Stimulated activated CD4-positive, alpha-beta T cell treated with anti-CD3 and anti-CD28 coated beads, Interleukin-12 subunit alpha, Interleukin-12 subunit beta, amount 100 ng/mL, for 24 hours (primary cell): Measurements from ENCODE around the gene DCLRE1C.
"Not testable (repeated sequence)": the region's sequence is repeated elsewhere in the genome, so short reads cannot be mapped to it uniquely, and the experiment has no call there.

Experiments
- DNase-seq, 2 experiments: peaks; one replicate each; pipeline ENCODE4 v3.0.0-alpha.2; 2020; ENCODE audit warnings: low read depth in 2 of 2

Gene DCLRE1C

DNA sequence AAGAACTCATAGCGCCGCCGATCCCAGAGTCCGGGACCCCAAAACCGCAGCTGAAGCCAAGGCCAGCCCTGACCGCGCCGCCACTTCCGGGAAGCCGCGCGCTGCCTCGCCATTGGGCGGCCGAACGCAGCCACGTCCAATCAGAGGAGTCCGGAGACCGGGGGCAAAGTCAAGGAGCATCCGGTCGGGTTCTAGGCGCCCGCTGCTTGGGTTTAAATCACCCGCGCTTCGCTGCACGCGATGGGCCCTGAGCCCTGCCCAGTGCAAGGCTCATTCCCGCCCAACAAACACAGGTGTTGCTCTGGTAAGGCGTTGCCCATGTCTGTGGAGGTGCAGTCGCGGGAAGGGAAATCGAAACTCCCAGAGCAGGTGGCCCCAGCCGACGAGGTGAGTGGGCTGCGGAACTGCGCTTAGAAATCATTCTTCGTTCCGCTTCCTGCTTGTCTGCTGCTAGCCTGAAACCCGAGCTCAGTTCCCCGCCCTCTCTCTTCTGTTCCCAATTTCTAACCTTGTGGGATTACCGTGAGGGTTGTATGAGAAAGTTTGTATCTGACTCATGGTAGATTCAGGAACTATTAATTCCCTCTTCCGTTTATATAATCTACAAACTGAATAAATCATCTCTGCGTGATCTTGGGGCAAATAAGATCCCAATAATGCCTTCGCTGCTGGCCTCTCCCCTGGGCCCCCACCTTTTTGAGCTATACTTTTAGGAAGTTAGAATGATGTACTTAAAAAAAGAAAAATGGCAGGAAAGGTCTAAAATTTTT, at the start of gene DCLRE1C:
TSS of gene DCLRE1C (minus strand) at position 96 of the 770 bp plus-strand sequence. CDS start at position 10, 86 bp downstream.
- peak; percentile 76 to 80 for DNase-seq

DNA sequence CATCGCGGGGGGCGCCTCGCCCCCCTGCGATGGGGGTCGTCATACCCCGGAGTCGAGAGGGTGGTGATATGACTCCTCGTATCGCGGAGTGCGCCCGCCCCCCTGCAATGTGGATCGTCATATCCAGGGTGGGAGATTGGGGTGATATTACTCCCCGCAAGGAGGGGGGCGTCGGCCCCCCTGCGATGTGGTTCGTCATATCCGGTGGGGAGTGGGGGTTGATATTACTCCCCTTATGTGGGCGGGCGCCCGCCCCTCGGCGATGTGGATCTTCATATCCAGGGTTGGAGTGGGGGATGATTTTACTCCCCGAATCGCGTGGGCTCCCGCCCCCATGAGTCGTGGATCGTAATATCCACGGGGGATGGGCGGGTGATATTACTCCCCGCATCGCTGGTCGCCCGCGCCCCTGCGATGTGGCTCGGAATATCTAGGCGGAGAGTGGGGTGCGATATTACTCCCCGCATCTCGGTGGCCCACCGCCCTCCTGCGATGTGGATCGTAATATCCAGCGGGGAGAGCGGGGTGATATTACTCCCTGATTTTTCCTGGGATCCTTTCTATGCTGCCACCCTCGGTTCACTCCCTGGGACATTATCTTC, 42.2 kb upstream of the DCLRE1C start:
- DNase-seq: no peak

DNA sequence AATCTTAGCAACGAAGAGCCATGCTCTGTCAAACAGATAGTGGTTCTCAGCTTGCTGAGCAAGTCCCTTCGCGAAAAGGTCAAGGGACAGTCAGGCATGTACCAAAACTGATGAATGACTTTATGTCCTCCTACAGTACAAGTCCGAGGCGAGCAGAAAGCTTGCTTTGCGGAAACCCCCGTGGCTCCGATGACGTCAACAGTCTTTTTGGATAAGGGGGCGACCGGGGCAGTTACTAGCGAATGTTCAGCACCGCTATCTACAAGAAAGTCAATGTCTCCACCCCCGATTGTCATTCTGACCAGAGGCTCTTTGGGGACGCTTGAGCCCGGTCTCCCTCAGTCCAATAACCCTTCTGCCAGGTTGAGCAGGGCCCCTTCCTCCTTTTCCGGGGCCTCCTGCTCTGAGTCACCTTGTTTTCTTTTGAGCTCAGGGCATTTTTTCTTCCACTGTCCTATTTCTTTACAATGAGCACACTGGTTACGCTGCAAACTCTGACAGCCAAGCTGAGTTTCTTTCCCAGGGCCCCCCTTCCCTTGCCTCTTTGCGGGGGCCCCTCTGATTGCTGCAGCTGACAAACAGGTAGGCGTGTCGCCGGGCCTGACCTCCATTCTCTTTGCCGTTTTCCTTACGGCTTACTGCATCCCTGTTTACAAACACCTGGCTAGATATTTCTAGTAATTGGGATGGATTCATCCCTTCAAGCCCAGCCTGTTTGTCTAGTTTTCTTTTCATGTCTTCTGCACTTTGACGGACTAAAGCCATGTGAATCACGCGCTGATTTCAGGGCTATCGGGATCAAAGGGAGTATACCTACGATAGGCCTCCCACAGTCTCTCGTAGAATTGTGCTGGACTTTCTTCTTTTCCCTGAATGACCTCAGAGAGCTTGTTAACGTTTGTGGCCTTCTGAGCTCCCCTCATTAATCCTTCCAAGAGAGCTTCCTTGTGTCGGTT, 39.9 kb upstream of the DCLRE1C start:
- not testable (repeated sequence) for DNase-seq

DNA sequence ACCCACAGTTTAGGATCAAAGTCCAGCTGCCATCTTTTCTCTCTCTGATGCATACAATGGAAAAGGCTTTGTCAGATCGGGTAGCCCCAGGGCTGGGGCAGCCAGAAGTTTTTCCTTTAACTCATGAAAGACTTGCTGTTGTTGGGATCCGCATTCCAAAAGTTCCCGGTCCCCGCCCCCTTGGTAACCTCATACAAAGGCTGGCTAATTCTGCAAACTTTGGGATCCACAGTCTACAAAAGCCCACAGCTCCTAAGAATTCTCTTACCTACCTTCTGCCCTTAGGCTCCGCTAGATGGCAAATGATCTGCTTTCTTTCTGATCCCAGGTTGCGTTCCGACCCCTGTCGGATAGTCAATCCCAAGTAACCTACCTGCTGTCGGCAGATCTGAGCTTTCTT, 38.4 kb upstream of the DCLRE1C start:
- not testable (repeated sequence) for DNase-seq

DNA sequence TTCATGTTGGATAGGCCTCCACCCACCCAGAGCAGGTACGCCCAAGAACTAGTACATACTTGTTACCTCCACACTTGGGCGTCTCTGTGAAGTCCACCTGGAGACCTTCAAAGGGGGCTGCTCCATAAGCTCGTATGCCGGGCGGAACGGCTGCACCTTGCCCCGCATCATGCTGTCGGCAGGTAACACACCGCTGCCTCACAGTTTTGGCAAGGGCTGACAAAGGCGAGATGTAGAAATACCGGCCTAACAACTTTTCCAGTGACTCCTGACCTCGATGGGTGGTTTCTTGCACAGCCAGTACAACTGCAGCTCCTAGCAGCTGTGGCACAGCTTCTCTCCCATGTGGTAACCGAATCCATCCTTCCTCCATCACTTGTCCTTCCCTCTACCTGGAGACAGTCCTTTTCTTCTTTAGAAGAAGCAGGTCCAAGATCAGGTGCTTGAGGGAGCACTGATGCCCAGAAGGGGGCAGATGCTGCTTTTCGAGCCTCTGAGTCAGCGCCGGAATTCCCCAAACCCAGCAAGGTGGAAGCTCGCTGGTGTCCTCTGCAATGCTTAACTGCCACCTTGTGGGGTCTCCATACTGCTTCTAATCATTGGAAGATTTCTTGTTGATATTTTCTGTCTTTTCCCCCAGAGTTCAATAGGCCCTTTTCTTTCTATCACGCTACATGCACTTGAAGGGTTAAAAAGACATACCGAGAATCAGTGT, 37.3 kb upstream of the DCLRE1C start:
- DNase-seq: peak; percentile 23 to 59

DNA sequence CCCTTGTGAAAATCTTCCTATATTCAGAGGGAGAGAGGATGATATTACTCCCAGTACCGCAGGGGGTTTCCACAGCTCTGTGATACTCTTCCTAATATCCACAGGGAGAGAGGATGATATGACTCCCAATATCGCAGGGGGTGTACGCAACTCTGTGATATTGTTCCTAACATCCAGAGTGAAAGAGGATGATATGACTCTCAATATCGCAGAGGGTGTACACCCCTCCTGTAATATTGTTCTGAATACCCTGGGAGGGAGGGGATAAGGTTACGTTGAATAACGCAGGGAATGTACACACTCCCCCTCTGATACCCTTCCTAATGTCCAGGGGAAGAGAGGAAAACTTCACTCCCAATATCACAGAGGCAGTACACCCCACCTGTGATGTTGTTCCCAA, 35.7 kb upstream of the DCLRE1C start:
- not testable (repeated sequence) for DNase-seq

DNA sequence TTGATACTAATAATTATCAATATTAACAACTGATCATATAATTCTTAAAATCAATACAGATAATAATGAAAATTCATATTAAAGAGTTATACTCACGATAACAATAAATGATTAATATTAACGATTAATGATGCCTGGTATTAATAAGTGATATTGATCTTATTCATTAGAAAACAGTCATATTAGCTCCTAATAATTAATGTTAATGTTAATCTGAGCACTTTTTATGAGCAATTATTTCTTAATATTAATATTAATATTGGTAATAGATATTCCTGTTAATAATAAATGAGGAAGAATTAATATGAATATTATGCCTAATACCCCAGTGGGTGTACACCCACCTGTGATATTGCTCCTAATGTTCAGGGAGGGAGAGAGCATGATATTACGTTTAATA, 28.8 kb upstream of the DCLRE1C start:
- DNase-seq: no peak

DNA sequence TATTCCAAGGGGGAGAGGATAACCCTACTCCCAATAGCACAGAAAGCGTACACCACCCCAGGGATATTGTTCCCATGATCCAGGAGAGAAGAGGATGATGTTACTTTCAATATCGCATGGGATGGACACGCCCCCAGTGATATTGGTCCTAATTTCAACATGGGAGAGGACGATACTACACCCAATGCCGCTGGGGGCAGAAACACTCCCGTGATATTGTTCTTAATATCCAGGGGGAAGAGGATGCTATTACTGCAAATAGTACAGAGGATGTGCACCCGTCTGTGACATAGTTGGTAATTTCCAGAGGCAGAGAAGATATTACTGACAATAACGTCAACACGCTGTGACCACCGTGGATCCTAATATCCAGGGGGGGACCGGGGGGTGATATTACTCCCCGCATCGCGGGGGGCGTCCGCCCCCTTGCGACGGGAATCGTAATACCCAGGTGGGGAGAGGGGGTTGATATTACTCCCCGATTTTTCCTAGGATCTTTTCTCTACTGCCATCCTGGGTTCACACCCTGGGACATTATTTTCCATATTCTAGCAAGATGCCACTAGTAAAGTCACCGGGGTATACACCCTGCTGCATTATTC, 21.9 kb upstream of the DCLRE1C start:
- no peak for DNase-seq

DNA sequence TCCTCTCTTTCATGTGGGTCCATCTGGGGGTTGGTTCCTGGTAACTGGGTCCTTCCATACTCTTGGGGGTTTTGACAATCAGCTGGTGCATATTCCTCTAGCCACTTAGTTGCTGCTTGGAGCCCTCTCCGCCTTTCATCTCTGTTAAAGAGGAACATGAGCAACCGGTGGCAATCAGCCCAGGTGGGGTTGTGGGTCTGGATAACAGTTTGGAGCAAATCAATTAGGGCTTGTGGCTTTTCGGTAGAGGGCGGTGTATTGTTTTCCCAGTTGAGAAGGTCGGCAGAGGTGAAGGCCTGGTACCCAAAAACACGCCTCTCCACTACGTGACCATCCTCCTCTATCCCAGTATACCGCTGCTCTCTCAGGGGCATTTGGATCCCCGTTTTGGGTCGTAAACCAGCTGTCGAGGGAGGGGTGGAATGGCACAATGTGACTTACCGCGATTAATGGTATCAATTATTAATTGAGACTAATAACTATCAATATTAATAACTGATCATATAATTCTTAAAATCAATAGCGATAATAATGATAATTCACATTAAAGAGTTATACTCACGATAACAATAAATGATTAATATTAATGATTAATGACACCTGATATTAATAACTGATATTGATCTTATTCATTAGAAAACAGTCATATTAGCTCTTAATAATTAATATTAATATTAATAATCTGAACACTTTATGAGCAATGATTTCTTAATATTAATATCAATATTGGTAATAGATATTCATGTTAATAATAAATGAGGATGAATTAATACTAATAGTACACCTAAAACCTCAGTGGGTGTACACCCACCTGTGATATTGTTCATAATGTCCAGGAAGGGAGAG, 20.5 kb upstream of the DCLRE1C start:
- not testable (repeated sequence) for DNase-seq

DNA sequence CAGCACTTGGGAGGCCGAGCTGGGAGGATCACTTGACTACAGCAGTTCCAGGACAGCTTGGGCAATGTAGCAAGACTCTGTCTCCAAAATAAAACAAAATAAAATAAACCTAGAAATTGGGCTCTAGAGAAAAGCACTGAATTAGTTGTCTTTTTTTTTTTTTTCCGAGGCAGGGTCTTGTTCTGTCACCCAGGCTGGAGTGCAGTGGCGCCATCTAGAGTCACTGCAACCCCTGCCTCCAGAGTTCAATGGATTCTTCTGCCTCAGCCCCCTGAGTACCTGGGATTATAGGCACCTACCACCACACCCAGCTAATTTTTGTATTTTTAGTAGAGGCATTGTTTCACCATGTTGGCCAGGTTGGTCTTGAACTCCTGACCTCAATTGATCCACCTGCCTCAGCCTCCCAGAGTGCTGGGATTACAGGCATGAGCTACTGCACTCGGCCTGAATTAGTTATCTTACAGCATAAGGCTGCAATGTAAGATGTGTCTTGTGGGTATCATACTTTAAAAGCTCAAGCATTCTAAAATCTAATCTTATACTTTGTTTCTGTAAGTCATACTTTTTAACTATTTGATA, 18.1 kb upstream of the DCLRE1C start:
- DNase-seq: peak in 1 of 2 experiments; percentile 32

DNA sequence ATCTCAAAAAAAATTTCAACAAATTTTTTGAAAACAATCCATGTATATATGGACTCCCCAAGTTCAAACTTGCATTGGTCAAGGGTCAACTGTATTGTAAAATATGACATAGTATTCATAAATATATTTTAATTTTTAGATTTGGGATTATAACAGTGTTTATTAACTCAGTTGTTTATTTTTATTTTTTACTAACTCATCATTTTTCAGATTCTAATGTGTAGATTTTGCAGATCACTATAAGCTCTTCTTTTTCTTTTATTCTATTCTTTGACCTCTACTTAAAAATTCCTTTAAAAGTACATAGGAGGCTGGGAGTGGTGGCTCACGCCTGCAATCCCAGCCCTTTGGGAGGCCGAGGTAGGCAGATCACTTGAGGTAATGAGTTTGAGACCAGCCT, 14.0 kb upstream of the DCLRE1C start:
- no peak for DNase-seq

DNA sequence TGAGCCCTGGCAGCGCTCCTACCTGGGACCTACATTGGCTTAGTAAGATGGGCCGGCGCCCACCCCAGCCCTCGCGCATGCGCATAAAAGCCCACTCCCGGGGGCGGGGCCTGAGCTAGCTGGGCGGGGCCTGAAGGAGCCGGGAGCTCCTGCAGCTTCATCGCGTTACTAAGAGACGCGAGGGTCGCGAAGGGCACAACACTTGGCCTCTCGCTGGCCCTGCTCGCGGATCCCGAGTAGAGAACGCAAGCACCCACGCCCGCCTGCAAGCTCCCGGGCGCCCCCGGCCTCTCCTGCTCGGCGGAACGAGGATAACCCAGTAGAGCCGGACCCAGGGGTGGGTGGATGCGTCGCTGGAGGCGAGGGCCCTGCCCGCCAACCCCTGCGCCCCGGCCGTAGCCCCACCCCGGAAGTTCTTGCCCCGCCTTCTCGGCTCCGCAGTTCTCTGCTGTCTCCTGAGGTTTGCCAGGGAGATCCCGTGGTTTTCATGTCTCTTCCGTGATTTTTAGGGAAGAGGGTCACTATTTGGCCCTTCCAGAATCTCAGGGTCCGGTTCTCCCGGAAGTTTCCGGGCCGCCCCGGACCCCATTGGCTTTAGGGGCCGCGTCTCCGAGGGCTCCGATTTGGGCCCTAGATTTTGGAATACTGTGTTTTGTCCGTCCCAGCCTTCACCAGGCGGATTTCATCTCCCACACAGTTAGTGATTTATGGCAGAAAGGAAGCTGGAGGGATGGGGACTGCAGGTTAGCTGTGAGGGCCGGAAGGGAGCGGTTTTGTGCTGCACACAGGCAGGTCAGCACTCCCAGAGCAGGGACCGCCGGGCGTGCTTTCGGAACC, 5.5 kb upstream of the DCLRE1C start, which contains the start of gene MEIG1:
TSS of gene MEIG1 (plus strand) at position 168 of the 837 bp plus-strand sequence. CDS start 7,081 bp downstream, outside the sequence.
- DNase-seq: peak; percentile 90 to 92

DNA sequence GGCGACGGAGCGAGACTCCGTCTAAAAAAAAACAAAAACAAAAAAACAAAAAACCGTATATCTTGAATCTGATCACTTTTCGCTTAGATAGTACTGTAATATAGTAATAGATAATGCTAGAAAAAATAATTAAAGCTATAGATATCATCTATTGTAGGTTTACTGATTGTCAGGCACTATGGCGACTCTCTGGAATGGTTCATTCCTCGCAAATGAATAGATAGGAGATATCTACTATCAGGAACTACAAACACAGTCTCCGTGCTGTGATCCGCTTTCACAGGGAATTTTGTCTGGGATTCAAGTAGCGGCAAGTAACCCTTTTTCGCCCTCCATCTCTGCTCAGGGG, 5.0 kb upstream of the DCLRE1C start:
- no peak for DNase-seq

DNA sequence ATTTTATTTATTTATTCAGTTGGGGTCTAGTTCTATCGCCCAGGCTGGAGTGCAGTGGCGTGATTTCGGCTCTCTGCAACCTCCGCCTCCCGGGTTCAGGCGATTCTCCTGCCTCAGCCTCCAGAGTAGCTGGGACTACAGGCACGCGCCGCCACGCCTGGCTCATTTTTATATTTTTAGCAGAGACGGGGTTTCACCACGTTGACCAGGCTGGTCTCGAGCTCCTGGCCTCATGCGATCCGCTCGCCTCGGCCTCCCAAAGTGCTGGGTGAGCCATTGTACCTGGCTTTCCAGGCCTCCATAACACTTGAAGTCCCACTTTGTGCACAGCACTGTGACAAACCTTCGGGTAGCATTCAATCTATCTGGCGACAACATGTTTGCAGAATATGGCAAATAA, 1.0 kb upstream of the DCLRE1C start:
- DNase-seq: no peak

DNA sequence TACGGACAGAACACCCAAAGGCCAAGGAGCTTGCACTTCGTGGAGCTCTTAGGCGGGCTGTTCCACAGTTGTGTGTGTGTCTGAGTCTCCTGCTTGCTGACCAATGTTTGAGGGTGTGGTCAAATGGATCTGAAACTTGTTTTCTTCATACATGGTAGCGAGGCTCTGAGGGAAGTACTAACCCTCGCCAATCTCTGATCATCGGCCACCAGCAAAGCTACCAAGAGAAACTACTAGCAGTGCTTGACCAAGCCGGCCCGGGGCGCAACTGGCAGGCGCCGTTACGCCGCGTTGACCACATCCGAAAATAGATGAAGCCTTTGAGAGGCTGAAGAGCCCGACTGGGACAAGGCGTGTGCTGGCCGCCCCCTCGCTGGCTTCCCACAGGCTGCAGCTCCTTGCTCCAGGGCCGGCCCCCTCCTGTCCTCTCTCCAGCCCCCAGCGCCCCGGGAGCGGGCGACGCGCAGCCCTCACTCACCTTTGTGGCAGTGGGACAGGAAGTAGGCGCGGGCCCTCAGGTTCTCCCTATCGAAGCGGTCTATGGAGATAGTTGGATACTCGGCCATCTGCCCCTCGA, 384 bp downstream of the DCLRE1C start:
- DNase-seq: no peak

DNA sequence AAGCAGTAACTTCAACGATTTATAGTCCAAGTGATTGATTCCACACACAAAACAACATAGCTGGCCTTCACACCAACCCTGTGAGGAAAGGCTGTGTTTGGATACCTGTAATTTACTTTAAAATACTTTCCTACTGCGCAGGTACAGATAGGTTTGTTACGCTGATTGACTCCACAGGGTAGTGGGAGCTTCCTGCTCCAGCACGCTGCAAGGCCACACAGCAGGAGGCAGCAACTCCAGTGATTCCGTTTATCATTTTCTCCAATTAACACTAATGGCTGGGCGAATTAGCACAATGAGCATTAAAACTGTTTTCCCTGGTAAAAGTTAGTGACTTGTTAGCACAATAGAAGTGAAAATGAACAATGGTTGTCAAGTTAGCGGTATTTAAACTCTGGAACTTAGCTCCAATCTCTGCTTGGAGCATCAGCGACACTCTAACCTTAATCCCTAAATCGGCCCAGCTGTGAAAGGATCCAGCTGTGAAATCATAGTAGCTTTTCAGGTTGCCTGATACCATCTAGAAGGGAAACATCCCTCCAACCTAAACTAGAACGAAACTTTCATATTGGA, 959 bp downstream of the DCLRE1C start:
- DNase-seq: no peak

DNA sequence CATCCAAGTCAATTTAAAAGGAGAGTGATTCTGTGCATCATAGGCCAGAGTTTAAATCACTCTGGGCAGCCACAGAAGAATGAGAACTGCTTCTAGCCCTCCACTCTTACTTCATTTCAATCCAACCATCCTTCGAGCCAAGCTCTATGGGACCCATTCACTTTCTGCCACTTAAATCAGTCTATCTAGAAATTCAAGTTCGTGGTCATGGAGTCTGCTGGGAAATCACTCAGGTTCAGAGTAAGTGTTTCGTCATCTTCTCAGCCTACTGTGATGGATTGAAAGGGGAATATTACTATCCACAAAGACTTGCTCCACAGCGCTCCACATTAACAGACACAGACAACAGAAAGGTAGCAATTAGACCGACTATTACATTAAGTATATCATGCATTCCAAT, 4.6 kb downstream of the DCLRE1C start:
- no peak for DNase-seq

DNA sequence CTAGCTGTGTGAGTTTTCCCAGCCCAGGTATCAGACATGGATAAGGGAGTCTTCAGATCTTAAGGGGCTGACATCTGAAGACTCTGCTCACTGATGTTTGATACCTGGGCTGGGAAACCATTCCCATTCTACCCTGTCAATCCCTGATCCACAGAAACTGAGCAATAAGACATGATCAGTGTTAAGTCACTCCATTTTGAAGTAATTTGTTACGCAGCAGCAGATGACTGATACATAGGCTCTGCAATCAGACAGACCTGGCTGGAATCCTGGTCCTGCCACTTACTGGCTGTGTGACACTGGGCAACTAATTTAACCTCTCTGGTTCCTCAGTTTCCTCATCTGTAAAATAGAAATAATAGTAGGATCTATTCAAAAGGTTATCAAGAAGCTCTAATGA, 6.6 kb downstream of the DCLRE1C start:
- no peak for DNase-seq
